HCT116 (cell line): ENCODE measurements around the gene C6orf47. TPM values are rescaled to one million over a fixed set of nuclear protein-coding genes. Genes with fewer than 3 reads are reported as not detected.

Experiments used
- ATAC-seq: fragments of 200-7000 bp; cut with Tn5 transposase; 2 replicates; pipeline ENCODE4 v1.9.1; 2020; ENCODE audit warnings: mild to moderate bottlenecking, moderate library complexity
- BruUV-seq: library from RNA; stranded (reverse); fragments of 400-500 nt; replicated peaks from 2 replicates; lab custom pipeline; 2021; lab: Mats Ljungman, UMichigan
- CTCF ChIA-PET: fragments of 300-600 bp; sonication (Branson Sonifier 250); formaldehyde crosslinking; loops from one replicate; lab custom pipeline; 2021; ENCODE audit warnings: antibody characterized with exemption; lab: Charles Lee
- POLR2A ChIA-PET: fragments of 300-600, 350-600 bp; sonication (Branson Sonifier 250); formaldehyde crosslinking; loops from one replicate; lab custom pipeline; 2021; ENCODE audit warnings: antibody characterized with exemption; lab: Charles Lee
- RAD21 ChIA-PET, 2 experiments: fragments of 300-600 bp; sonication (Branson Sonifier 250); formaldehyde crosslinking; loops; one replicate each; lab custom pipeline; 2023; ENCODE audit warnings: low total read pairs in 2 of 2; ENCODE audit not compliant: uncharacterized antibody in 2 of 2, unreplicated experiment in 2 of 2, low non-redundant PET in 1 of 2; lab: Charles Lee
- DNase-seq: peaks from one replicate; pipeline ENCODE4 v3.0.0-alpha.2; 2010; ENCODE audit warnings: low read depth, low spot score
- H2AFZ ChIP-seq: fragments of 200-600 bp; shearing (Covaris generic), sonication (generic); 2 replicates; pipeline ENCODE4 v1.6.1; 2017; ENCODE audit warnings: low read depth, mixed run types, mixed read lengths, antibody characterized with exemption, low read length; ENCODE audit not compliant: poor library complexity, severe bottlenecking
- H3K27ac ChIP-seq: 2 replicates; pipeline ENCODE4 v1.5.1; 2012; ENCODE audit warnings: low read depth, low read length
- H3K27me3 ChIP-seq: fragments of 200-600 bp; sonication (generic); 2 replicates; pipeline ENCODE4 v1.6.1; 2016; ENCODE audit warnings: mixed run types, low read length, mixed read lengths; ENCODE audit not compliant: insufficient read depth
- H3K36me3 ChIP-seq, 2 experiments: fragments of 200-500 bp in 1 of 2; fragments of 200-600 bp in 1 of 2; sonication (Bioruptor generic) in 1 of 2; sonication (generic) in 1 of 2; 2 replicates each; pipeline versions ENCODE4 v1.5.1 to v1.6.1; 2014 to 2016; ENCODE audit warnings: low read length in 2 of 2, inconsistent platforms in 1 of 2, mixed read lengths in 1 of 2, mixed run types in 1 of 2; ENCODE audit not compliant: insufficient read depth in 2 of 2, control insufficient read depth in 1 of 2
- H3K4me1 ChIP-seq, 2 experiments: fragments of 200-600 bp in 1 of 2; sonication (generic) in 1 of 2; 2 replicates each; pipeline versions ENCODE4 v1.5.1 to v1.6.1; 2012 to 2017; ENCODE audit warnings: low read length in 2 of 2, inconsistent platforms in 1 of 2, mild to moderate bottlenecking in 1 of 2, mixed read lengths in 1 of 2, mixed run types in 1 of 2, moderate library complexity in 1 of 2; ENCODE audit not compliant: insufficient read depth in 2 of 2, control insufficient read depth in 1 of 2
- H3K4me2 ChIP-seq: fragments of 200-600 bp; sonication (generic); 2 replicates; pipeline ENCODE4 v1.6.1; 2017; ENCODE audit warnings: mixed run types, low read length, mixed read lengths
- H3K4me3 ChIP-seq, 2 experiments: fragments of 200-600 bp in 1 of 2; sonication (generic) in 1 of 2; replicated peaks in 1 of 2; 2 replicates each; pipeline ENCODE4 v1.5.1; 2011 to 2016; ENCODE audit warnings: low read length in 2 of 2, control low read depth in 1 of 2, low read depth in 1 of 2, mild to moderate bottlenecking in 1 of 2, mixed read lengths in 1 of 2, mixed run types in 1 of 2
- H3K79me2 ChIP-seq: fragments of 200-600 bp; sonication (generic); 2 replicates; pipeline ENCODE4 v1.6.1; 2017; ENCODE audit warnings: mild to moderate bottlenecking, mixed run types, low read length, moderate library complexity, mixed read lengths; ENCODE audit not compliant: insufficient read depth
- H3K9ac ChIP-seq: fragments of 200-600 bp; sonication (generic); 2 replicates; pipeline ENCODE4 v1.6.1; 2016; ENCODE audit warnings: low read length, mixed read lengths
- H3K9me2 ChIP-seq: fragments of 200-600 bp; sonication (generic), shearing (Covaris generic); 2 replicates; pipeline ENCODE4 v1.6.1; 2017; ENCODE audit warnings: mixed run types, mild to moderate bottlenecking, moderate library complexity; ENCODE audit not compliant: insufficient read depth
- H3K9me3 ChIP-seq, 2 experiments: fragments of 200-500 bp in 1 of 2; fragments of 200-600 bp in 1 of 2; sonication (Bioruptor generic) in 1 of 2; sonication (generic) in 1 of 2; 2 replicates each; pipeline ENCODE4 v1.6.1; 2014 to 2017; ENCODE audit warnings: low read length in 2 of 2, mixed read lengths in 2 of 2, inconsistent platforms in 1 of 2, low read depth in 1 of 2, mild to moderate bottlenecking in 1 of 2, mixed run types in 1 of 2, moderate library complexity in 1 of 2; ENCODE audit not compliant: control insufficient read depth in 1 of 2, insufficient read depth in 1 of 2
- H4K20me1 ChIP-seq: fragments of 200-600 bp; sonication (generic), shearing (Covaris generic); 2 replicates; pipeline ENCODE4 v1.6.1; 2017; ENCODE audit warnings: mixed run types, mild to moderate bottlenecking, moderate library complexity; ENCODE audit not compliant: insufficient read depth
- CEBPB ChIP-seq: IDR thresholded peaks from 2 replicates; pipeline ENCODE4 v1.6.1; 2012; ENCODE audit warnings: low read depth
- EGR1 ChIP-seq: IDR thresholded peaks from 2 replicates; pipeline ENCODE4 v1.6.1; 2012; ENCODE audit warnings: low read depth
- EZH2phosphoT487 ChIP-seq: fragments of 200-600 bp; IDR thresholded peaks from 2 replicates; pipeline ENCODE4 v1.6.1; 2018; ENCODE audit warnings: antibody characterized with exemption, borderline replicate concordance
- JUND ChIP-seq: IDR thresholded peaks from 2 replicates; pipeline ENCODE4 v1.6.1; 2012
- RAD21 ChIP-seq: IDR thresholded peaks from 2 replicates; pipeline ENCODE4 v1.6.1; 2012; ENCODE audit warnings: low read depth, mild to moderate bottlenecking
- SIN3A ChIP-seq: IDR thresholded peaks from 2 replicates; pipeline ENCODE4 v1.6.1; 2012; ENCODE audit warnings: low read depth
- ZFX ChIP-seq: fragments of 450-650 bp; IDR thresholded peaks from 2 replicates; pipeline ENCODE4 v1.6.1; 2017
- intact Hi-C: fragments of 100-400 bp; cut with micrococcal nuclease; formaldehyde crosslinking; loops from 2 replicates; pipeline ENCODE4 v1.10.0; 2022
- total RNA-seq: library from RNA; stranded (reverse); gene quantifications from one replicate; pipeline ENCODE4 v1.2.1, GENCODE V29; 2021; ENCODE audit not compliant: unreplicated experiment
- TF ChIP-seq, protein P1 (sequence below): IDR thresholded peaks from 2 replicates; pipeline ENCODE4 v1.6.1; 2012
- TF ChIP-seq, protein P2 (sequence below), 3 experiments: fragments of 200-600 bp in 1 of 3; sonication (generic) in 1 of 3; IDR thresholded peaks in 2 of 3; conservative IDR thresholded peaks in 1 of 3; 2 replicates each; pipeline ENCODE4 v1.5.1; 2012 to 2017; ENCODE audit warnings: low read depth in 2 of 3, low read length in 2 of 3, antibody characterized with exemption in 1 of 3, borderline replicate concordance in 1 of 3, control low read depth in 1 of 3, mild to moderate bottlenecking in 1 of 3, mixed read lengths in 1 of 3, mixed run types in 1 of 3, moderate library complexity in 1 of 3; ENCODE audit not compliant: insufficient read depth in 1 of 3
- TF ChIP-seq, protein P3 (sequence below): IDR thresholded peaks from 2 replicates; pipeline ENCODE4 v1.6.1; 2012; ENCODE audit warnings: low read depth

C6orf47 gene
- total RNA-seq, 1 experiment from 2014 or later = 13.4 TPM

GRCh38 chr6:31634131-31634530, 26.4 kb downstream of the C6orf47 start:
- Histone ChIP-seq H3K9ac (no peak overlapping the region), H3K36me3 (peaks cover 45 to 79% of the 10 kb centered on the region in 2 experiments), H3K27ac (no peak overlapping the region), H4K20me1 (no peaks in the 10 kb centered on the region), H3K4me1 (no peaks in the 10 kb centered on the region), H3K9me2 (no peaks in the 10 kb centered on the region), H3K27me3 (no peaks in the 10 kb centered on the region), H3K79me2 (peaks cover 46% of the 10 kb centered on the region; the same call in 1 of the 2 replicates), H3K4me3 (no peak overlapping the region)
- RAD21 ChIA-PET = no interaction called here
- no TSS peak for BruUV-seq
- ATAC-seq (no peak), DNase-seq (no peak)
- POLR2A ChIA-PET = no interaction called here
- CTCF ChIA-PET = no interaction called here
- TF ChIP-seq EGR1 (no peak), ZFX (no peak), RAD21 (no peak), EZH2phosphoT487 (no peak), SIN3A (no peak), JUND (no peak), CEBPB (no peak)
- TF ChIP-seq, protein P1, sequence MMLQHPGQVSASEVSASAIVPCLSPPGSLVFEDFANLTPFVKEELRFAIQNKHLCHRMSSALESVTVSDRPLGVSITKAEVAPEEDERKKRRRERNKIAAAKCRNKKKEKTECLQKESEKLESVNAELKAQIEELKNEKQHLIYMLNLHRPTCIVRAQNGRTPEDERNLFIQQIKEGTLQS = no peak
- TF ChIP-seq, protein P2, sequence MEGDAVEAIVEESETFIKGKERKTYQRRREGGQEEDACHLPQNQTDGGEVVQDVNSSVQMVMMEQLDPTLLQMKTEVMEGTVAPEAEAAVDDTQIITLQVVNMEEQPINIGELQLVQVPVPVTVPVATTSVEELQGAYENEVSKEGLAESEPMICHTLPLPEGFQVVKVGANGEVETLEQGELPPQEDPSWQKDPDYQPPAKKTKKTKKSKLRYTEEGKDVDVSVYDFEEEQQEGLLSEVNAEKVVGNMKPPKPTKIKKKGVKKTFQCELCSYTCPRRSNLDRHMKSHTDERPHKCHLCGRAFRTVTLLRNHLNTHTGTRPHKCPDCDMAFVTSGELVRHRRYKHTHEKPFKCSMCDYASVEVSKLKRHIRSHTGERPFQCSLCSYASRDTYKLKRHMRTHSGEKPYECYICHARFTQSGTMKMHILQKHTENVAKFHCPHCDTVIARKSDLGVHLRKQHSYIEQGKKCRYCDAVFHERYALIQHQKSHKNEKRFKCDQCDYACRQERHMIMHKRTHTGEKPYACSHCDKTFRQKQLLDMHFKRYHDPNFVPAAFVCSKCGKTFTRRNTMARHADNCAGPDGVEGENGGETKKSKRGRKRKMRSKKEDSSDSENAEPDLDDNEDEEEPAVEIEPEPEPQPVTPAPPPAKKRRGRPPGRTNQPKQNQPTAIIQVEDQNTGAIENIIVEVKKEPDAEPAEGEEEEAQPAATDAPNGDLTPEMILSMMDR (IDR thresholded peaks at IDR 0.05 in 2 of 3, conservative IDR thresholded peaks at IDR 0.05 in 1 of 3; ENCODE audit: borderline replicate concordance in 1 of 3, insufficient read depth in 1 of 3, low read depth in 2 of 3, low read length in 2 of 3) = no peak
- TF ChIP-seq, protein P3, sequence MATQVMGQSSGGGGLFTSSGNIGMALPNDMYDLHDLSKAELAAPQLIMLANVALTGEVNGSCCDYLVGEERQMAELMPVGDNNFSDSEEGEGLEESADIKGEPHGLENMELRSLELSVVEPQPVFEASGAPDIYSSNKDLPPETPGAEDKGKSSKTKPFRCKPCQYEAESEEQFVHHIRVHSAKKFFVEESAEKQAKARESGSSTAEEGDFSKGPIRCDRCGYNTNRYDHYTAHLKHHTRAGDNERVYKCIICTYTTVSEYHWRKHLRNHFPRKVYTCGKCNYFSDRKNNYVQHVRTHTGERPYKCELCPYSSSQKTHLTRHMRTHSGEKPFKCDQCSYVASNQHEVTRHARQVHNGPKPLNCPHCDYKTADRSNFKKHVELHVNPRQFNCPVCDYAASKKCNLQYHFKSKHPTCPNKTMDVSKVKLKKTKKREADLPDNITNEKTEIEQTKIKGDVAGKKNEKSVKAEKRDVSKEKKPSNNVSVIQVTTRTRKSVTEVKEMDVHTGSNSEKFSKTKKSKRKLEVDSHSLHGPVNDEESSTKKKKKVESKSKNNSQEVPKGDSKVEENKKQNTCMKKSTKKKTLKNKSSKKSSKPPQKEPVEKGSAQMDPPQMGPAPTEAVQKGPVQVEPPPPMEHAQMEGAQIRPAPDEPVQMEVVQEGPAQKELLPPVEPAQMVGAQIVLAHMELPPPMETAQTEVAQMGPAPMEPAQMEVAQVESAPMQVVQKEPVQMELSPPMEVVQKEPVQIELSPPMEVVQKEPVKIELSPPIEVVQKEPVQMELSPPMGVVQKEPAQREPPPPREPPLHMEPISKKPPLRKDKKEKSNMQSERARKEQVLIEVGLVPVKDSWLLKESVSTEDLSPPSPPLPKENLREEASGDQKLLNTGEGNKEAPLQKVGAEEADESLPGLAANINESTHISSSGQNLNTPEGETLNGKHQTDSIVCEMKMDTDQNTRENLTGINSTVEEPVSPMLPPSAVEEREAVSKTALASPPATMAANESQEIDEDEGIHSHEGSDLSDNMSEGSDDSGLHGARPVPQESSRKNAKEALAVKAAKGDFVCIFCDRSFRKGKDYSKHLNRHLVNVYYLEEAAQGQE = no peak
- TF ChIP-seq, all 23 proteins: peak for 0
- no peaks in the 10 kb centered on the region for H3K9me3 ChIP-seq
- no peak overlapping the region for H3K4me2 ChIP-seq
- H2AFZ ChIP-seq = no peak overlapping the region
- intact Hi-C loops = no loop called here
